A549 (cell line): ENCODE data around the gene CAMTA1.

Source experiments
- CHD2 ChIP-seq: fragments of 150-350 bp; IDR thresholded peaks from 2 replicates; pipeline ENCODE4 v1.6.1; 2014; ENCODE audit warnings: low read length; ENCODE audit not compliant: partially characterized antibody
- MYC ChIP-seq: IDR thresholded peaks from 2 replicates; pipeline ENCODE4 v1.6.1; 2012; ENCODE audit warnings: mild to moderate bottlenecking, inconsistent platforms, low read length, improper control_type of control experiment, borderline replicate concordance
- ZFP36 ChIP-seq: fragments of 450-650 bp; IDR thresholded peaks from 2 replicates; pipeline ENCODE4 v1.6.1; 2014; ENCODE audit warnings: borderline replicate concordance; ENCODE audit not compliant: partially characterized antibody
- TF ChIP-seq, protein P1 (sequence below): fragments of >200 bp; sonication (Bioruptor Twin); formaldehyde crosslinking; IDR thresholded peaks from 3 replicates; pipeline ENCODE4 v1.5.1; 2016

DNA sequence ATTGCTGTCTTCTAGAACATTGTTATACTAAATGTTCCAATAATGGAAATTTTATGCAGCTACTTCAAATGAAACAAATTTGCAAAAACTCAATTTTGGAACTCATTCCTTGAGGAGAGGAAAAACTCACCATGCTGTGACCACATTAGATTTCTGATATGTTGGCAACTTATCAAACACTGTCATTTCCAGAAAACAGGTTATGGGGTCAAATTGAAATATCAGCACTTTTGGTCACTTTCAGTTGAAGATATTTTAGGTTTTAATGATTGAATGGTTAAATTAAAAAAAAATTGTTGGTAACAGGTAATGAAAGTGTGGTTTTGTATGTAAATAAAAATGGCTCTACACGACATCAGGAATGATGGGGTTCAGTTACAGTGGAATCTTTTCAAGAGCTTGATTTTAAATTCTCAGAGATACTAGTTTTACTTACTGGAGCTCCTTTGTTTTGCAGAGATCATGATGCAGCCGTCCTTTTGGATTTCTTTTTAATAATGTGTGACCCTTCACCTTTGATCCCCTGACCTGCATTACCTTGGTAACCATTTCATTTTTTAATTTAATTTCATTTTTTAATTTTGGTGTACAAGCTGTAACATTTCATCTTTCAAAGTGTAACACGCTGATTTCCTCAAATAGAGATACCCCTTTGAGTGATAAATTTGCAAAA, 86.2 kb downstream of the CAMTA1 start:
- TF ChIP-seq MYC (no peak), ZFP36 (no peak), CHD2 (no peak)
- TF ChIP-seq, protein P1, sequence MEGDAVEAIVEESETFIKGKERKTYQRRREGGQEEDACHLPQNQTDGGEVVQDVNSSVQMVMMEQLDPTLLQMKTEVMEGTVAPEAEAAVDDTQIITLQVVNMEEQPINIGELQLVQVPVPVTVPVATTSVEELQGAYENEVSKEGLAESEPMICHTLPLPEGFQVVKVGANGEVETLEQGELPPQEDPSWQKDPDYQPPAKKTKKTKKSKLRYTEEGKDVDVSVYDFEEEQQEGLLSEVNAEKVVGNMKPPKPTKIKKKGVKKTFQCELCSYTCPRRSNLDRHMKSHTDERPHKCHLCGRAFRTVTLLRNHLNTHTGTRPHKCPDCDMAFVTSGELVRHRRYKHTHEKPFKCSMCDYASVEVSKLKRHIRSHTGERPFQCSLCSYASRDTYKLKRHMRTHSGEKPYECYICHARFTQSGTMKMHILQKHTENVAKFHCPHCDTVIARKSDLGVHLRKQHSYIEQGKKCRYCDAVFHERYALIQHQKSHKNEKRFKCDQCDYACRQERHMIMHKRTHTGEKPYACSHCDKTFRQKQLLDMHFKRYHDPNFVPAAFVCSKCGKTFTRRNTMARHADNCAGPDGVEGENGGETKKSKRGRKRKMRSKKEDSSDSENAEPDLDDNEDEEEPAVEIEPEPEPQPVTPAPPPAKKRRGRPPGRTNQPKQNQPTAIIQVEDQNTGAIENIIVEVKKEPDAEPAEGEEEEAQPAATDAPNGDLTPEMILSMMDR = no peak
